Hepatocyte (in vitro differentiated cells): Measurements from ENCODE around the gene GPC3.
"Not testable (repeated sequence)": the region's sequence is repeated elsewhere in the genome, so short reads cannot be mapped to it uniquely, and the experiment has no call there.

Experiments
- CTCF ChIP-seq: fragments of 200-600 bp; sonication (generic); IDR thresholded peaks from 2 replicates; pipeline ENCODE4 v1.5.1; 2016; ENCODE audit warnings: antibody characterized with exemption, mild to moderate bottlenecking; ENCODE audit not compliant: poor library complexity
- EZH2 ChIP-seq: fragments of 200-600 bp; sonication (generic); IDR thresholded peaks from 2 replicates; pipeline ENCODE4 v1.6.1; 2016; ENCODE audit warnings: antibody characterized with exemption, mild to moderate bottlenecking, borderline replicate concordance

DNA sequence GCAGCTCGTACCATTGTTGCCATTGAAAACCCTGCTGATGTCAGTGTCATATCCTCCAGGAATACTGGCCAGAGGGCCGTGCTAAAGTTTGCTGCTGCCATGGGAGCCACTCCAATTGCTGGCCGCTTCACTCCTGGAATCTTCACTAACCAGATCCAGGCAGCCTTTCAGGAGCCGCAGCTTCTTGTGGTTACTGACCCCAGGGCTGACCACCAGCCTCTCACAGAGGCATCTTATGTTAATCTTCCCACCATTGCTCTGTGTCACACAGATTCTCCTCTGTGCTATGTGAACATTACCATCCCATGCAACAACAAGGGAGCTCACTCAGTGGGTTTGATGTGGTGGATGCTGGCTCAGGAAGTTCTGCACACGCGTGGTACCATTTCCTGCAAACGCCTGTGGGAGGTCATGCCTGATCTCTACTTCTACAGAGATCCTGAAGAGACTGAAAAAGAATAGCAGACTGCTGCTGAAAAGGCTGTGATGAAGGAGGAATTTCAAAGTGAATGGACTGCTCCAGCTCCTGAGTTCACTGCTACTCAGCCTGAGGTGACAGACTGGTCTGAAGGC lies 222.3 kb downstream of the GPC3 start:
- not testable (repeated sequence) for TF ChIP-seq CTCF, EZH2
